Left ventricle myocardium inferior (tissue), 1 donor: ENCODE data around the gene MAGI2. TPM values are rescaled to one million over a fixed set of nuclear protein-coding genes. Genes with fewer than 3 reads are reported as not detected.

Experiments
- DNase-seq: peaks from one replicate; pipeline ENCODE4 v3.0.0-alpha.2; 2020
- H3K27ac ChIP-seq: fragments of 200-600 bp; replicated peaks from 2 replicates; pipeline ENCODE4 v1.8.0; 2021
- H3K27me3 ChIP-seq: fragments of 200-600 bp; 2 replicates; pipeline ENCODE4 v1.8.0; 2021; ENCODE audit warnings: low read depth
- H3K36me3 ChIP-seq: fragments of 200-600 bp; 2 replicates; pipeline ENCODE4 v1.8.0; 2021
- H3K4me1 ChIP-seq: fragments of 200-600 bp; 2 replicates; pipeline ENCODE4 v1.8.0; 2021
- H3K4me3 ChIP-seq: fragments of 200-600 bp; 2 replicates; pipeline ENCODE4 v1.8.0; 2021; ENCODE audit warnings: mild to moderate bottlenecking, moderate library complexity
- H3K9me3 ChIP-seq: fragments of 200-600 bp; replicated peaks from 2 replicates; pipeline ENCODE4 v1.8.0; 2021
- CTCF ChIP-seq: fragments of 200-600 bp; IDR thresholded peaks from 2 replicates; pipeline ENCODE4 v1.8.0; 2021; ENCODE audit warnings: antibody characterized with exemption, mild to moderate bottlenecking, borderline replicate concordance
- intact Hi-C: fragments of 100-400 bp; cut with micrococcal nuclease; formaldehyde crosslinking; loops from one replicate; pipeline ENCODE4 v1.11.0; 2022
- total RNA-seq: library from RNA; stranded (reverse); fragmentation: NEBNext Ultra II Directional; extraction: Animal tissue kit (Norgen Biotek cat#: 25700); gene quantifications from one replicate; pipeline ENCODE4 v1.2.1, GENCODE V29; 2021
- donor health status: DM: no; HTN: yes; CAD: no; lungs with severe emphysema.

MAGI2 gene
- total RNA-seq, 1 donor from 2014 or later = 4.5 TPM

GRCh38 chr7:78218051-78218450 lies 1235.4 kb downstream of the MAGI2 start:
- no peak overlapping the region for H3K27ac ChIP-seq
- DNase-seq = no peak
- intact Hi-C loops = no loop called here
- no peaks in the 10 kb centered on the region for H3K36me3 ChIP-seq
- H3K4me1 ChIP-seq = no peaks in the 10 kb centered on the region
- no peaks in the 10 kb centered on the region for H3K9me3 ChIP-seq
- no peak overlapping the region for H3K4me3 ChIP-seq
- TF ChIP-seq CTCF = no peak
- no peaks in the 10 kb centered on the region for H3K27me3 ChIP-seq

GRCh38 chr7:78215199-78215598 lies 1238.3 kb downstream of the MAGI2 start:
- Histone ChIP-seq H3K4me1 (no peaks in the 10 kb centered on the region), H3K9me3 (no peaks in the 10 kb centered on the region), H3K36me3 (no peaks in the 10 kb centered on the region), H3K4me3 (no peak overlapping the region), H3K27ac (no peak overlapping the region), H3K27me3 (no peaks in the 10 kb centered on the region)
- no peak for DNase-seq
- TF ChIP-seq CTCF = no peak
- intact Hi-C loops = no loop called here

- Histone ChIP-seq H3K27me3 (no peaks in the 10 kb centered on the region), H3K4me1 (no peaks in the 10 kb centered on the region), H3K9me3 (no peaks in the 10 kb centered on the region), H3K36me3 (no peaks in the 10 kb centered on the region), H3K4me3 (no peak overlapping the region), H3K27ac (no peak overlapping the region)
- no peak for DNase-seq
- TF ChIP-seq CTCF = no peak
- intact Hi-C loops = no loop called here
These were observed 1240.1 kb downstream of the MAGI2 start for GRCh38 chr7:78213402-78213801.

GRCh38 chr7:78212476-78213060 lies 1240.9 kb downstream of the MAGI2 start:
- TF ChIP-seq CTCF = no peak
- intact Hi-C loops = no loop called here
- no peaks in the 10 kb centered on the region for H3K4me1 ChIP-seq
- no peaks in the 10 kb centered on the region for H3K36me3 ChIP-seq
- no peak for DNase-seq
- no peak overlapping the region for H3K4me3 ChIP-seq
- no peak overlapping the region for H3K27ac ChIP-seq
- no peaks in the 10 kb centered on the region for H3K27me3 ChIP-seq
- H3K9me3 ChIP-seq = no peaks in the 10 kb centered on the region

GRCh38 chr7:78207269-78207668 lies 1246.2 kb downstream of the MAGI2 start:
- Histone ChIP-seq H3K36me3 (no peaks in the 10 kb centered on the region), H3K4me1 (no peaks in the 10 kb centered on the region), H3K4me3 (no peak overlapping the region), H3K9me3 (no peaks in the 10 kb centered on the region), H3K27ac (no peak overlapping the region), H3K27me3 (no peaks in the 10 kb centered on the region)
- TF ChIP-seq CTCF = no peak
- DNase-seq = no peak
- intact Hi-C loops = no loop called here
